Fibroblast of skin of left biceps (primary cell): Measurements from ENCODE around the gene ATG13.
"Not testable (repeated sequence)": the region's sequence is repeated elsewhere in the genome, so short reads cannot be mapped to it uniquely, and the experiment has no call there.

Source experiments
- DNase-seq, 2 experiments: peaks; one replicate each; pipeline ENCODE4 v3.0.0-alpha.2; 2013; ENCODE audit warnings: low read depth in 2 of 2

Gene ATG13

DNA sequence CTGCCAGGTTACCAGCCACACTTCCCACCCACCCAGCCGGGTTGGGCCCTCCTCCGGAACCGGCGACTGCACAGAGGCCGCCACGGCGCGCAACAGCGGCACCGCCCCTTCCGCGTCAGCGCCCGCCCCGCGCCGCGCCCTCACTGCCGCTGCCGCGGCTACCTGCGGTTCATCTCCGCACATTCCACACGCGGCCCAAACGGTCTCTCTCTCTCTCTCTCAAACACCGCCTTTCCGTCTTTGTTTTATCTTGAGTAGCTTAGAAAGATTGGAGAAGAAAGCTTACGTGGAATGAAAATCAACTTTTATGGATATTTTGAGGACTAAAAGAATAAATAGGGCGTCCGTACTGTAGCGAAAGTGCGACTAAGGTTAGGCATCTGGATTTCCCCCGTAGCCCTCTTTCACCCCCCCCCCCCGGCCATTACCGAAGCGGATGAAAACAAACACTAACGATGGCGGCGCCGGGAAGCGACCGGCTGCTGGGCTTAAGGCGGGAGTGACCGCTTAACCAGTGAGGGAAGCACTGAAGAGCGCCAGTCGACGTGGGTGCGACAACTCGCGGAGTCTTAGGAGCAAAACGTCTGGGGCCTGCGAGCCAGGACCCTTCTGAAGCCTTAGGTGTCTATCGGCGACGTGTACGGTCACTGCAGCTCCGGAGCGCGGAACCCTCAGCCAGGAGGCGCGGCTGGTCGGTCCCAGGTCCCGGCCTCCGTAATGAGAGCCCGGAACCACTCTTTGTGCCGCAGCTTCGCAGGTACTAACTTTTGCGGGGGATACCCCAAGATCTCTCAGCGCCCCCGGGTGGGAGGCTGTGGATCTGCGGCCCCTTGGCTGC is at the start of gene ATG13, which contains the start of gene HARBI1:
ATG13 (plus strand) TSS at position 420 of the 838 bp plus-strand sequence. CDS start 26,739 bp downstream, outside the sequence.
HARBI1 (minus strand) TSS at position 94 of the 838 bp plus-strand sequence. CDS start 990 bp downstream, outside the sequence.
- peak; percentile 74 to 77 for DNase-seq

DNA sequence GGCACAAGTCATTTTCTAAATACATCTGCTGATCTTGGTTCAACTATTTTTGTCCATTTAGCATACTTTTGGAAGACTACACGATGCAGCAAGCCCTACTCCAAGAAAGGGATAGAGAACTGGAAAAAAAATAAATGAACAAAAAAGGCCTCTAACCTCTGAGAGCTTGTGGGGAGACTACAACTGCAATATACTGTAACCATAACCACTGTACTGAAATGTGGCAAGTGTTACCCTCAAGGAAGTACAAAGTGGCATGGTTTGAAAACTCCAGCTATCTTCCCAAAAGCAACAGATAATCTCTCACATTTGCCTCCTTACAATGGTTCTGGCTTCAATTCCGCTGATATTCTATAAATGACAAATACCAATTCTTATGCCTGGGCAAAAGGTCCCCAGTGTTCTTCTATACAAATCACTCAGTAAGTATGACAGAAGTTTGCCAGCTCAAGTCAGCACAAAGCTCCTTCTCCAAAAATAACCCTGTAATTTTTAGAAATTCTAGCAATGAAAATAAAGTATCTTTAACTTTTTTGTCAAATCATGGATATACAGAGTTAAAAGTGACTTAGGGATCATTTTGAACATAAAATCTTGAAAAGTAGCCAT is 46.5 kb upstream of the ATG13 start:
- no peak for DNase-seq

DNA sequence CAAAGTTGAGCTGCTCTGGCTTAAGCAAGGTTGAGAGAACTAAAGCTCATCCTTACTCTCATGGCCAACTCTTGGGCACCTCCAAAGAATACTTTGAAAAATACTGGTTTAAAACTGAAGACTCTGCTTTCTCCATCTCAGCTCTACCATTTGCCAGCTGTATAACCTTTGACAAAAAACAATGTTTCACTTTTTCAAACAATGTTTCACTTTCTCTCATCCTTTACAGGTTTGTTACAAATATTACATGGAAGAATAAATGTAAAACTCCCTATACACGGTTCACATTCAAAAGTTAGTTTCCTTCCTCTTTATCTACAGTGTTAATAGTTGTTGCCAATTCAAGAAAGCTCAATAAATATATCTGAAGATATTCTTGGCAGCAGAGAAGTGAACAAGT is 42.7 kb upstream of the ATG13 start:
- DNase-seq = no peak

DNA sequence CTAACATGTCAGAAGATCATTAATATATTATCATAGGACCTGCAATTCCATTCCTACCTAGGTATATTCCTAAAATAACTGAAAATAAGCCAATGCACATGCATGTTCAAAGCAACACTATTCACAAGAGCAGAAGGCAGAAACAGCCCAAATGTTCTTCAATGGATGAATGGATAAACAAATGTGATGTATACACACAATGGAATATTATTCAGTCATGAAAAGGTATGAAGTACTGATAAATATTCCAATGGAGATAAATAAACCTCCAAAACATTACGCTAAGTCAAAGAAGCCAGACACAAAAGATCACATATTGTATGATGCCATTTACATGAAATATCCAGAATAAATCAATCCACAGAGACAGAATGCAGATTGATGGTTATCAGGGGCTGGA is 40.3 kb upstream of the ATG13 start:
- DNase-seq = no peak

DNA sequence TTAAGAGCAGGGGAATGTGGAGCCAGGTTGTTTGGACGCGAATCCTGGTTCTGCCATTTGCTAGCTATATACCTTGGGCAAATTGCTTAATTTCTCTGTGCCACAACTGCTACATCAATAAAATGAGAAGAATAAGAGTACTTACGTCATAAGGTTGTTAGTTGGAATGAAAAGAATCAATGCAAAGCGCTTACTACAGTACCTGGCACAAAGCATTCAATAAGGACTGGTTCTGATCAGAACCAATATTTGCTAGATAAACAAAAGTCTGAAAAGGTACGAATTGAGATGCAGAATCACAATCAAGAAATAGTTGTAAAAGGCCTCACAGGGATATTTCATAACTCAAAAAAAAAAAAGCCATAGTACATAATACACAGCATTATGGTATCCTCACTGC is 34.8 kb upstream of the ATG13 start:
- DNase-seq = no peak

DNA sequence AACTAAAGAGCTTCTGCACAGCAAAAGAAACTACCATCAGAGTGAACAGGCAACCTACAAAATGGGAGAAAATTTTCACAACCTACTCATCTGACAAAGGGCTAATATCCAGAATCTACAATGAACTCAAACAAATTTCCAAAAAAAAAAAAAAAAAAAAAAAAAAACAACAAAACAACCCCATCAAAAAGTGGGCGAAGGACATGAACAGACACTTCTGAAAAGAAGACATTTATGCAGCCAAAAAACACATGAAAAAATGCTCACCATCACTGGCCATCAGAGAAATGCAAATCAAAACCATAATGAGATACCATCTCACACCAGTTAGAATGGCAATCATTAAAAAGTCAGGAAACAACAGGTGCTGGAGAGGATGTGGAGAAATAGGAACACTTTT is 33.8 kb upstream of the ATG13 start:
- DNase-seq = not testable (repeated sequence)

DNA sequence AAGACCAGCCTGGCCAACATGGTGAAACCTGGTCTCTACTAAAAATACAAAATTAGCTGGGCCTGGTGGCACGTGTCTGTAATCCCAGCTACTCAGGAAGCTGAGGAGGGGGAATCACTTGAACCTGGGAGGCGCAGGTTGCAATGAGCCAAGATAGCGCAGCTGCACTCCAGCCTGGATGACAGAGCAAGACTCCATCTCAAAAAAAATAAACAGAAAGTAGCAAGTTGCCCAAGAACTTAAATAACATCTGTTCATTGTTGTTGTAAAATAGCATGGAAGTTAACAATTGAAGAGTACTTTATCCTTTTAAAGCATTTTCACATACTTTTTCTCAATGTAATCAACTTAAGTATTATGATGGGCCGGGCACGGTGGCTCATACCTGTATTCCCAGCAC is 29.2 kb upstream of the ATG13 start:
- no peak for DNase-seq

DNA sequence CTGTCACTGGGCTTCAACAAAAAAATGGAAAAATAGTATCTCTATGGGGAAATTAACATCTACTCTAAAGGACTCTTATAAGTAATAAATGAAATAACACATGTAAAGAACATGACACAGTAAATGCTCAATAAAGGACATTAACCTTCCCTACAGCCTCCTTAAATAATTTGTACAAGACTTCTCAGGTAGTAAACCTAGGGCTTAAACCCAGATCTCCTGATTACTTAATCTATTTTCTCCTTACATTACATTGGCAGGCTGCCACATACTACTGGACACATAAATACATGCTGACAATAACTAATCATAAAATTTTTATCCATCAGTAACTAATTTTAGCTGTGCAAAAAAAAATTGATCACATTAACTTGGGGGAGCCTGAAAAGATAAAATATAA is 28.4 kb upstream of the ATG13 start:
- no peak for DNase-seq

DNA sequence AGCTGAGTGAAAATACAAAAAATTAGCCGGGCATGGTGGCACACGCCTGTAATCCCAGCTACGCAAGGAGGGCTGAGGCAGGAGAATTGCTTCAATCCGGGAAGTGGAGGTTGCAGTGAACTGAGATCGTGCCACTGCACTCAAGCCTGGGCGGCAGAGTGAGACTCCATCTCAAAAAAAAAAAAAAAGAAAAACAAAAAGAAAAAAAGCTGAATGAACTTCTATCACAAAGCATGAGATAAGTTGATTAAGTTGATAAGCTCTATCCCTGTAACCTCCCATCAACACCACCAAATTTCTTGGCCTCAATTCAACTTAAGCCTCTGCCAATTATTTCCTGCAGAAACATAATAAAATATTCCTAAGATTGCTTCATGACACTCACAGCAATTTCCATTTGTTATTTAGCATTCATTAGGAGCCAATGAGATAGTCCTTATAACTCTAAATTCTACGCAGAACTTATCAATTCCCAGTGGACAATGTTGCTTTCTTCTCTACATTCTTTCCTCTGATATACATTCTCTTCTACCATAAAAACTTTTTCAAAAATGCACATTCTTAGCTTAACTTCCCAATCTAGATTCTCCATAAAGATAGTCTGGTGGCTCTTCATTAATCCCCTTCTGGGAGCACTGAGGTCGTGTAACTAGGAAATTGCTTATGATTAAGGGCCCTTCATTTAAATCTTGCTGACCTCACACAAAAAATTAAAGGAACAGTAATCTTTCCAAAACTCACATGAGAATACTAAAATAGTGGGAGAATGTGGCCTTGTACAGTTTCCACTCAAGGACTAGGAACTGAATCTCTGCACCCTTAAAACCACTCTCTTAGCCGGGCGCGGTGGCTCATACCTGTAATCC is 26.4 kb upstream of the ATG13 start:
- no peak for DNase-seq

DNA sequence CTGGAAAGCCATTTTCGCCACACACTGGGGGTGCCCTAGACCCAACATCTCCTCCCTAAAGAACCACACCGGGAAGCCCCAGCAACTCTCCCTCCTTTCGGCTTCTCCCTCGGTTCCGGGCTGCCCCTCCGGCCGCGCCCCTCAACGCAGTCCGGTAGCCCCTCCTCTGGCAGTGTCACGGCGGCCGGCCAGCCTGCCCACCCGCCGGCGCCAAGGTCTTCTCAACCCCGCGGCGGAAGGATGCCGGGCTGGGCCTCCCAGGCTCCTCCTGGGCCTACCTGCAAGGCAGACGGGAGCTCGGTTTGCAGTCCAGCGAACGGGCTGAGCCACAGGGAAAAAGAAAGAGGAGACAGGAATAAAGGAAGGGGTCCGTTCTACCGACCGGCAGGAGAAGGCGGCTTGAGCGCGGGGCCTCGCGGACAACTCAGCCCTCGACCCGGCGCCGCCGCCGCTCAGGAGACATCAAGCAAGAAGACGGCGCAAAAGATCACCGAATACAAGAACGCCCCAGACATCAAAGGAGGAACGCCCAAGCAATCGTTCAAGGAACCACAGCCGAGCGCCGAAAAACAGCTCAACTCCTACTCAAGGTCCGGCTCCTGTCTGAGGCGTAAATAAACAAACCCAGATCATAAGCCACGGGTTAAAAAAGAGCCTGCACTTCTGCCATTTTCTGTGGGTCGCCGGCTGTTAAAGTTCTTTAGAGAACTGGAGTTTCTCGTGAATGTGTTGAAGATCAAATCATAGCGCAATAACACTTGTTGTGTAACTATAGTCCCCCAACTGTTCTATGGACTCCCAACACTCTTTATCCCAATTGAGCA is 23.6 kb upstream of the ATG13 start, which contains the start of gene AMBRA1:
AMBRA1 (minus strand) TSS at position 474 of the 824 bp plus-strand sequence. CDS start 45,643 bp downstream, outside the sequence.
- DNase-seq = peak; percentile 74 to 76

DNA sequence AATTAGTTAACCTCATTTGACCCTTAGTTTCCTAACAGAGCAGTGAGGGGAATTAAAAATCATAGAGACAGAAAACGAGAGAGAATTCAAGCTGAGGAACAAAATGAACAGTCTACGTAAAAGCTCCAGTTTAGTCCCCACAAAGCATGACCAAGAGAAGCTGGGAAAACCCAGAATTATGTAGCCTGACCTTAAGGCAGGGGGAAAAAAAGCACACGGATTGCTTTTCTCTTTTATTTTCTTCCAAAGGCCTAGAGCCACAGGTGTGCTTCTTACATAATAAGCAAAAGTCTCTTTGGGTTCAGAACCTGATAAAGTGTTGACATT is 23.0 kb upstream of the ATG13 start:
- no peak for DNase-seq

DNA sequence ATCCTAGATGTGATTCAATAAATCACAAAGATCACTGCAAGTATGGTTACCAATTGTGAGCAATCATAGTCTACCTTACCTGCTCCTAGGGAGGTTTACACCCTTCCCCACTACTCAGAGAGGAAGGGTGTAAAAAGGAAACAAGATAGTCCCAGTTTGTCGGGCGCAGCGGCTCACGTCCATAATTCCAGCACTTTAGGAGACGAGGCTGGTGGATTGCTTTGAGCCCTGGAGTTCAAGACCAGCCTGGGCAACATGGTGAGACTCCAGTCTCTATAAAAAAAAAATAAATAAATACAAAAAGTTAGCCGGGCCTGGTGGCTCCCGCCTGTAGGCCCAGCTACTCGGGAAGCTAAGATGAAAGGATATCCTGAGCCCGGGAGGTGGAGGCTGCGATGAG is 22.6 kb upstream of the ATG13 start:
- DNase-seq = no peak

DNA sequence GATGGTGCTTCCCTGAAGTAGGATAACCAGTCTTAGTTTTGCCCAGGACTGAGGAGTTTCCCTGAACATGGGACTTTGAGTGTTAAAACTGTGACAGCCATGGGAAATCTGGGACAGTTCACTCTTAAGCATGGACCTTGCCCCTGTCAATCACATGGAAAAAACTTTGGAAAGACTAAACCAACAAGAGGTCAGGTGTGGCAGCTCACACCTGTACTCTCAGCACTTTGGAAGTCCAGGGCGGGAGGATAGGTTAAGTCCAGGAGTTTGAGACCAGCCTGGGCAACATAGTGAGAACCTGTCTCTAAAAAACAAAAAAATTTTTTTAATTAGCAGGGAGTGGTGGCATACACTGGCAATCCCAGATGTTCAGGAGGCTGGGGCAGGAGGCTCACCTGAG is 20.2 kb upstream of the ATG13 start:
- DNase-seq = no peak

DNA sequence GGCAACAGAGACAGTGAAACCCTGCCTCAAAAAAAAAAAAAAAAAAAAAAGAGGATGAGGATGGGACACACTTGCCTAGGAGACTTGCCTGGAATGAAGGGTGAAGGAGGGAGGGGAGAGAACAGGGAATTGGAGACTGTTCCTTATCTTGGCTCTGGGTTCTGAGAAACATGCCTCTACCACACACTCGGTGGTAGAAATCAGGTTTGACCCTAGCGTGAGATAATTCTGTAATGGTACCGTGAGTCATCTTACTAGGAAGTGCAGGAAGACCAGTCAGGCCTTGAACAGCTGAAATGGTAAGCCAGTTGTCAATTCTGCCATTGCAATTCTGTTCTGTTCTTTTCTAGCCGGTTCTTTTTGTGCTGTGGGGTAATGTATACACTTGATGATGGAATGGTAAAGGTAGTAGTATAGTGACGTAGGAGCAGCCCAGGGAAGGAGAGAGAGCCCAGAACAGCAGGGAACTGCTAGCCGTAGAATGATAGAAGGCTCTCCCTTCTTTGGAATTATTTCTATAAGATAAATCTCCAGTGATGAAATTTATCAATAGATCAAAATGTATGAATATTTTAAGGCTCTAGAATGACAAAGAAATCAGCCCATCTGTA is 19.6 kb upstream of the ATG13 start:
- no peak for DNase-seq

DNA sequence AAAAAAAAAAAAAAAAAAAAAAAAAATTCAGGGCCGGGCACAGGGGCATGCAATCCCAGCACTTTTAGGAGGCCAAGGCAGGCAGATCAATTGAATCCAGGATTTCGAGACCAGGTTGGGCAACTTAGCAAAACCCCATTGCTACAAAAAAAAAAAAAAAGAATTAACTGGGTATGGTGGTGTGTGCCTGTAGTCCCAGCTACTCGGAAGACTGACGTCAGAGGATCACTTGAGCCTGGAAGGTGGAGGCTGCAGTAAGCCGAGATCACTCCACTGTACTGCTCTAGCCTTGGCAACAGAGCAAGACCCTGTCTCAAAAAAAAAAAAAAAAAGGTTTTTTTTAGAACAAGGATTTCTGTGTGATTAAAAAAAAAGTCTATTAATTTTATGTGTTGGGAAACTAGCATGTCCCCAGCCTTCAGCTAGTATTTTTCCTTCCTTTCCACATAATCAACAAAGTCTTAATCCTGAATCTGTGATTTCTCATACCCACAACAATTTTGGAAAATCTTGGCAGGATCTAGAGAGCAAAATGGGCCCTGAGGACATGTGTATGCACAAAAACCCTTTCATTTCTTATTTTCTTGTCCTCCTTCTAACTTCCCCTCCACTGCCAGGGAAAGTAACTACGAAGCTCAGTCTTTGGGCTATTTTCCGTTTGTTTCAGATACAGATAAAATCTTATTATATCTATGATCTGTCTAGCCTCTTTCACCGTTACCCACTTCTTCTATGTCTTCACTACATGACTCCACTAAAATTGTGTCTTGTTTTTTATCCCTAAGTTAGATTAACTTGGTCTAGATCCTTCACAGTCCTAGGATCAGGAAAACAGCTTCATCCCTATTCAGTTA is 17.8 kb upstream of the ATG13 start:
- no peak for DNase-seq

DNA sequence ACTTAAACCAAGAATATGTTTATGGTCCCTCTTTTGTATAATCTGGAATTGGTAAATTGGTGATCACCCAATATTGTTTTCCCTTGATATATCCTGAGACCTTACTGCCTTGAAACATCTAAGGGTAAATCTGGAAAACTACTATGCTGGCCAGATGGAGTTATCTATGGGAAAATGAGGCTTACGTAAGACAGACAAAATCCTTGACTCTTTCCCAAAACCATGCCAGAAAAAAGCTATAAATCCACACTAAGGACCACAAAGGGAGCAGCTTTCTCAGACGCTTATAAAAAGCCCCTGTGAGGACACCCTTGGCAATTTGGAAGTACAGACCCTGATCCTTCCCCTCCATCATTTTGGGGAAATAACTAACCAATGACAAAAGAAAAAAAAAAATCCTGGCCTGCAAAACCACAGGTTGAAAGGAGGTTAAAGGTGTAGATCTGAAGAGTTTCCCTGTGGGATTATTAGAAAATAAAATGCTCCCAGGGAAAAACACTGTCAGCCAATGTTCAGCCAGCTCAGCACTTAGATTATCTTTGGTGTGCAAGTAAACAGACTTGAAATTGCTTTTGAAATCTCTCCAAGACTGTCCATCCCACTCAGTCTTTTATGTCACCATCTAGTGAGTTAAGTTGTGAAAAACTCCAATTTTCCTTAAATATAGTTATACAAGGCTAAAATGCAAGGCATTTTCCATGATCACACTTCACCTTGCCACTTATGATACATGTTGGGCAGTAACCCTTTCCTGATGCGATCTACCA is 17.0 kb upstream of the ATG13 start:
- no peak for DNase-seq

DNA sequence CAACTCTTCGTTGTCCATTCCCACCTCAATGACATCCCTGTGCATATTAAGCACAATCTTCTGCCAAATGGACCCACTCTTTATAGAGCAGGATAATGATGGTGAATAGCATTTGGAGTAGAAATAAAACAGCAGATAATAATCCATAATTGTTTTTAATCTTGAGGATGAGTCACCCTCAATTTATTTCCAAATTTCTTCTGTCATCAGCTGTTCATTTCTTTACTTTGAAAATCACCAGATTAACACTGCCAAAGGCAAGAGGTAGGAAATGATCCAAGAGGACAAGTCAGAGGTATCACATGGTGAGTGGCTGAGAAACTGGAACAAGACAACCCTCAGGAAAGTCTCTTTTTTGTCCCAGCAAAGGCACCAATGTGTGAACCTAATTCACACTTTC is 16.2 kb upstream of the ATG13 start:
- DNase-seq = no peak

DNA sequence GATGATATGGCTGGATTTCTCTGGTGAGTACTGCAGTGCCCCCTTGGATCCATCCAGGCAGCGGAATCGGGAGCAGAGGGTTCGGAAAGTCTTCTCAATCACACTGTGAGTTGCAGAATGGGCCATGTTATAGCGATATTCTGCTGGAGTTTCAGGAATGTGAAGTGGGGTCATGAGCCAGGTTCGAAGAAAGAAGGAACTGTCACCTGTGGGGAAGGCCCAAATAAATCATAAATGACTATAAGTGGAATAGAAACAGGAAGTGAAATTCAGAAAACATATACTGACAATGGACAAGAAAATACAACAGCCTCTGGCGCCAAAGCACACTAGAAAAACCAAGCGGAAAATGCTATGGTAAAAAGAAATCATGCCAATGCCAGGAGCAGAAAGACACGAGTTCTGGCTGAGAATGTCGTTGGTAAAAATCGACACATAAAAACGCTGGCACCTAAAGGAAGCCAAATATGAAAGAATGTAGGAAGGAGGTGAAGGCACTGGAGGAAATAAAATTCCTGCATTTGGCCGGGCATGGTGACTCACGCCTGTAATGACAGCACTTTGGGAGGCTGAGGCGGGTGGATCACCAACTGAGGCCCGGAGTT is 13.5 kb upstream of the ATG13 start:
- DNase-seq = no peak

DNA sequence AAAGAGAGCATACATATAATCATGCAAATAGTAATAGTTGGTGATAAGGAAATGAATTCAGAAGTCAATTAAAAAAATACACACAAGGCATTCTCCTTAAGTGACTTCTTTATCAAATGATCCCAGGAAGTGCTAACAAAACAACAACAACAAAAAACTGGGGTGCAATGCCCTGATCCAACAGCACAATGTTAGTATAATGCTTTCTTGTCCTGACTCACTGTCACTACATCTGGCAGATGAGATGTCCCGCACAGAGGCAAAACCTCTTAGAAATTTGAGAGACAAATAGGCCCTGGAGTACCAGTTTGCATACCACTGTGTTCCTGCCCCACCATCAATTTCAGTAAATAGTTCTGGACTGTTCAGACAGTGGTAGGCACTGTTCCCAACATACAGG is 12.6 kb upstream of the ATG13 start:
- DNase-seq = no peak
